ENCODE data around the gene CDH12.
"Not testable (repeated sequence)": the region's sequence is repeated elsewhere in the genome, so short reads cannot be mapped to it uniquely, and the experiment has no call there.

Gene CDH12

DNA sequence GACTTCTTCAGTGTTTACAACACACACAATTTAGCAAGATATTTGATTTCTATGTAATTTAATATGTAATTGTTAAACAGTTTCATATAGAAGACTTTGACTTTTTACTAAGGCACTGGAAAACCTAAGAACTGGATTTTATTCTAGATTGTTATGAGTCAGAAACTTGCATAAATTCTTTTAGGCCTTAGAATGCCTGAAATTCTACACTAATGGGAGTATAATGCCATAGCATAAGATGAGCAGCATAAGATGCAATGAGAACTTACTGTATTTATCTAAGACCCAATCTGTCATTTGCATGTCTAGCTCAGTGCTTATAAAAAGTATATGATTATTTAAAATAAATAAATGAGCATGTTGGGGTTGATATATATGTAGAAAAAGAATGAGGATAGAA lies 285.2 kb downstream of the CDH12 start:
- no peak for DNase-seq (ENCODE audit: low read depth in 2 of 2)

GRCh38 chr5:22560147-22560546 lies 293.0 kb downstream of the CDH12 start:
- no peak for DNase-seq (ENCODE audit: low read depth in 2 of 2)

DNA sequence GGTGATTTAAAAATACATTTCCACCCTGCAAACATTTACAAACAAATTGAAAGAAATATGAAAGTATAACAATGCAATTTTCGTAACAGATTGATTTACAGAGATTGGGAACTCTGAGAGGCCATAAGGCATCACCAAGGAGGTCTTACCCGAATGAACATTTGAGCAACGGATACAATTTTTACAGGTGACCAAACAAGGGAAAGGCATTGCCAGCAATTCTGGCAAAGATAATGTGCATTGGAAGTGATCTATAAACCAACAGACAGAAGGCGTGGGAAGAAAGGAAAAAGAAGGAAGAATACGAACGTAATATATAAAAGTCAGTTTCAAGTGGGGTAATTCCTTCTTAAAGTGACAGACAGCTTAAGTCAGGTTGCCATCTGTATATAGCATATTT lies 295.9 kb downstream of the CDH12 start:
- no peak for DNase-seq (ENCODE audit: low read depth in 2 of 2)

- no peak for DNase-seq (ENCODE audit: low read depth in 2 of 2)
These were observed 298.7 kb downstream of the CDH12 start for GRCh38 chr5:22554475-22554874.

DNA sequence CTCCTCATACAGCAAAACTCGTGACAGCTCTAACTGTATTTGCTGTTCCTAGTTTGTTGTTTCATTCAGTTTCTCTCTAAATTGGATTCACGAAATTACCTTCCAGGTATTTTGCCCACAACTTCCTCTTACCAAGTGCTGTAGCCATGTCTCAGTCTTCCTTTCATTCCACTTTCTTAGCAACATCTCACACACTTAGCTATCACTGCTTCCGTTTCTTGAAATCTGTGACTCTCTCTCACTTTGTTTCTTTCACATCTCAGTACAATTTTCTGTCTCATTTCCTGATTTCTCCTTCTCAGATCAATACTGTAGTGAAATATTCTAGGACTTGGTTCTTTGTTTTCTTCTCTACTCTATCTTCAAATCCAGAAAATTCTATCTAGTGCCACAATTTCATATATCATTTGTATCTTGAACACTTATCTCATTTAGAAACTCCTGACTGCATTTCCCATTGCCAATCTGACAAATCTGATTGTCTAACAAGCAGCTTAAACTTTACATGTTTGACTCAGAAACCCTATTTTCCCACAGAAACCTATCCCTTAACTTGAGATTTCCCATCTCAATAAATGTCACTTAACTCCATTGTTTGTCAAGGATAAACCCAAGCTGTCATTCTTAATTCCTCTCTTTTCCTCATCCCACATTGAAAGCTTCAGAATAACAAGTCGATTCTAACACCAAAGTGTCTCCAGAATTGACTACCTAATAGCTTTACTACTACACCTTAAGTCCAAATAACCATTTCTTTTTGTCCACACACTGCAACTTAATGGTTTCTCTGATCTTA lies 303.1 kb downstream of the CDH12 start:
- no peak for DNase-seq (ENCODE audit: low read depth in 2 of 2)

DNA sequence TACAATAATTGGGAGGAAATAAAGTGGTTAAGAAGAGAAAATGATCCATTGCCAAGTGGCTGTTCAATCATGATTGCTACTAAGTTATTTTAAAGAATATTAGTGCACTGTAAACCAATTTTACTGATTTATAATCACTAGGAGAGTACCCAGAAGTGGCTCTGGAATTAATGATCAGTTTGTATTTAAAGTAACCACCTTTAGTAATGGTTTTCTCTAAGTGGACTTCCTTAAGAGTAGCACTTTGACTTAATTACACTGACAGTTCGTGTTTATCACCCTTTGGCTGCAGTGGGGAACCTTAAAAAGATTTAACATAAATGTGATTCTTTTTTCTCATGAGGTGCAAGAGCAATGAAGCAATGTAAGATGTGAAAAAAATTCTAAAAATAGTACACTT lies 310.8 kb downstream of the CDH12 start:
- DNase-seq (ENCODE audit: low read depth in 2 of 2), result no peak

DNA sequence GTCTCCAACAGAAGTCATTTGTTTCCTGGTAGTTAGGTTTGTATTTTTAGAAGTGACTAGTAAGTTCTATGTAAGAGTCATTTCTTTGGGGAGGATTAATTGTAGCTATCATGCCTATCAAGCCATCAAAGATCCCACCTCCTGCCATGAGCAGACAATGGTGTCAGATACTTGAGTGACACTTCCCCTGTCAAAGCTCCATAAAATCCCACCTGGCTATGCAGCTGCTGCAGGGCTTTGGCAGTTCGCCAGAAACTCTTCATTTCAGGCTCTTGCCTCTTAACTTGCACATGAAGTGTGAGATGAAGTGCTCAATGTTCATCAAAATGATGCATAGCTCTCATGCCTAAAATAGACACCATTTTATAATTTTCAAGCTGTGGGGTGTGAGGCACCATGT lies 312.1 kb downstream of the CDH12 start:
- DNase-seq (ENCODE audit: low read depth in 2 of 2), result no peak

DNA sequence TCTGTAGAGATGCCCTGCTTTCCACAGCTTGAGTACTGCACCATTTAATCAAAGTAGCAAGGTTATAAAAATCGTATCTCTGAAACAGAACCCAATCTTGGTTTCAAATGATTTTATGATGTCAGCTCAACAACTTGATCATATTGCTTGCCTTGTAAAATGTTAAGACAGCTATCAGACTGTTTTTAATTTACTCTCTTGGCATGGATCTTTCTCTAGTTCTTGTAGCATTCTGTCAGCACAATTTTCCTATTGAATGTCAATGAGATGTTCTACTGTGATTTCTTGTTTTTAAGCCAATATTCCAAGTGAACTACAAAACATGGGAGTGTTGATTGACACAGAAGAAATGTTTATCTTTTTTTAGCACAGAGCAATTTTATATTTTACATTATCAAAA lies 313.4 kb downstream of the CDH12 start:
- DNase-seq (ENCODE audit: low read depth in 2 of 2), result no peak

DNA sequence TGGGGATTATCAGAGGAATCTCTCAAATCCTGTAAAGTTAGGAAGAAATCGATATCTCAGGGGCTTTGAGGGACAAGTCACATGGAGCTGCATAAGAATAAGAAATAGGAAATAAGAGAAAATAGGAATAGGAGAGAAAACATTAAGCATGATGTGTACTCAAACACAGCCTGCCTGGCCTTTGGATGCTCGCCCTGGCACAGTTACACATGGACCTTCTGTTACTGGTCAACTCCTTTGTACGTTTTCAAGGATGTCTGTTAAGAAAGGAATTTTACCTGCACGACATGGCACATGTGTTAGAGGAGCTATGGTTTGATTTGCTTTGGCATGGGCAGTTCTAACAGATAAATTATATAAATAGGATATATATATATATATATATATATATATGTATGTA lies 321.2 kb downstream of the CDH12 start:
- no peak for DNase-seq (ENCODE audit: low read depth in 2 of 2)

- no peak for DNase-seq (ENCODE audit: low read depth in 2 of 2)
These were observed 331.6 kb downstream of the CDH12 start for GRCh38 chr5:22521521-22521920.

- not testable (repeated sequence) for DNase-seq (ENCODE audit: low read depth in 2 of 2)
These were observed 336.6 kb downstream of the CDH12 start for GRCh38 chr5:22516497-22516896.

DNA sequence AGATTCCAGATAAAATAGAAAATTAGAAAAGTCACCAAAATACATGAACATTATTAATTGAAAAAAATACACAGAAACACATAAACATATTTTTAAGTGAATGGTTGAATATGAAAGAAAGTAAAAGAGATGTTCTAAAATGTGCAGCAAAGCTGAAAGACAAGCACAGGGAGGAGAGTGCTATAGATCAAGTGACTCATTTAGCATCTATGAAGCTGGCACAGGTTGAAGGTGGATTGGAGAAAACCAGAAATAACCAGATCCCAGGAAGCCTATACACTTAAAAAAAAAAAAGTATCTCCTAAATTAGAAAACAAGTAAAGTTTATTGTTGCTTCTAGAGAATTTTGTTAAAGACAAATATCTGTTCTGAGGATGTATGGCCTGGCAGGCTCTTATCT lies 338.9 kb downstream of the CDH12 start:
- no peak for DNase-seq (ENCODE audit: low read depth in 2 of 2)

- no peak for DNase-seq (ENCODE audit: low read depth in 2 of 2)
These were observed 347.3 kb downstream of the CDH12 start for GRCh38 chr5:22505891-22506290.

GRCh38 chr5:22504411-22504810 lies 348.7 kb downstream of the CDH12 start:
- DNase-seq (ENCODE audit: low read depth in 2 of 2), result no peak

- no peak for DNase-seq (ENCODE audit: low read depth in 2 of 2)
These were observed 352.6 kb downstream of the CDH12 start for GRCh38 chr5:22500556-22500955.

DNA sequence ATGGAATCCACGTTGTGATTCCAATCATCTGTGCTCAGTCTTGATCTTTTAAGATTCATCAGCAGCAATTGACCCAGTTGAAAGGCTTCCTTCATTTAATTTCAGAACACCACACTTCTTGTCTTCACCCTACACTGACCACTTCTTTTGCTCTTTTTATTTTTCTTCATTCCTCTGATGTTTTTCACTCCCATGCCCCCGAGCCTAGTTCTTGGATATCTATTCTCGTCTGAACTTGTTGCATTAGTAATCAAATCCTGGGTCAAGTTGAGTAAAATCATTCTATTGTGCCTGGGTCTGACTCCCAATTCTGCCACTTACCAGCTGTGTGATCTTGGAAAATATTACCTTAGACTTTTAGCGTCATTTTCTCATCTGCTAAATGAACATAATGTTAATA lies 356.5 kb downstream of the CDH12 start:
- no peak for DNase-seq (ENCODE audit: low read depth in 2 of 2)

GRCh38 chr5:22495016-22495720 lies 358.0 kb downstream of the CDH12 start:
- no peak for DNase-seq (ENCODE audit: low read depth in 2 of 2)

DNA sequence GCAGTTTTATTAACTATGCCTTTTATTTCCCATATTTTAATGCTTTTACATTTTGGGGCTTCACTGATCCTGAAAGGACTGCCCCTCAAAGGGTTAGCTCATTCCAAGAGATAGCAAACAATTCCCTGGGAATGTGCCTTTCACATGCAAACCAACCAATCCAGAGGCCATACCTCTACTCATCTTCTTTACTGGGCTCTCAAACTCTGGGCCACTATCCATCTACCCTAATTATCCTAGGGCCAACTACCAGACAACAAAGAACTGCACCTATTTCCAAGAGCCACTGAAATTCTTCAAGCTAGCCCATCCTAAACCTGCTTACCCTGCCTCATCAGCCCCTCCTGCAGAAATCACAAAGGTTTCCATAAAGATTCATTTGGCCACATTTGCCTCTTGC lies 364.7 kb downstream of the CDH12 start:
- no peak for DNase-seq (ENCODE audit: low read depth in 2 of 2)

GRCh38 chr5:22480305-22480704 lies 372.8 kb downstream of the CDH12 start:
- no peak for DNase-seq (ENCODE audit: low read depth in 2 of 2)

DNA sequence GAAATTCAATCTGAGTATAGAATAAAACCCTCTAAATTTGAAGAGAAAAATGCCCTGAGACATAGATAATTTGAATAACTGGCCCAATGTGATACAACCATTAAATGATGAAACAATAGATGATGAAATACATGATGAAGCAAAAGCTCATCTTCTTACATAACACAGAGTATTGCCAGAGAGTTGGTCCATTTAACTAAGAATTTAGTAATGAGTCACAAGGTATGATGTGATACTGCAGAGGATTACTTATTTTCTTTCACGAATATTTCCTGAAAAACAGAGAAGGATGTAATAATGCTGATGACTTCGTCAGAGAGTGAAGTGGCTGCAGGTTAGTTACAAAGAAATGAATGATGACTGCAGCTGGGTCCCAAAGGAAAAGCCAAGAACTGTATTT lies 379.3 kb downstream of the CDH12 start:
- no peak for DNase-seq (ENCODE audit: low read depth in 2 of 2)

DNA sequence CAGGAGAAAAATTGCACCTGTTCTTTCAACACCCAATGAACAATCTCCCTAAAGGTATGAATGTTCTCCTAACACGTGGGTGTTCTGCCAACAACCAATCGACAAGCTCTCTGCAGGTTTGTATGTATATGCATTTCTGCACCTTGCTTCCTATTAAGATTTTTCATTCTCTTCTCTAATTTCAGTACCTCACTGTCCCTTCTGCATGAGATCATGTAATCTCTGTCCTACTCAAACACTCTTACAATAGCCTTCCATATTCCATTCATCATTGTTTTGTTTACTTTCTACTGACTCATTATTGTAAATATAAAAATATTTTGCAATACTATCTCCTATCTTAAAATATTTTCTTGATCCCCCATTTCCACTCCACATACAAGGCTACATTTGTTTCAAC lies 382.0 kb downstream of the CDH12 start:
- no peak for DNase-seq (ENCODE audit: low read depth in 2 of 2)

DNA sequence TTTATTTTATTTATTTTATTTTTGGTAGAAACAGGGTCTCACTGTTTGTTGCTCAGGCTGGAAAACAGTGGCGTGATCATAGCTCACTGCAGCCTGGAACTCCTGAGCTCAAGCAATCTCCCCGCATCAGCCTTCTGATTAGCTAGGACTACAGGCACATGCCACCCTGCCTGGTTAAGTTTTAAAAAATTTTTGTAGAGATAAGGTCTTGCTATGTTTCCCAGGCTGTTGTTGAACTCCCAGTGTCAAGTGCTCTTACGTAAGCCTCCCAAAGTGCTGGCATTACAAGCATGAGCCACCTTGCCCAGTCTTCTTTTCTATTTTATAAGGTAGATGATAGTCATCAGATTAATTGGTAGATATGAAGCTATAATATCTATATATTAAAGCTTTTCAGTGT lies 382.7 kb downstream of the CDH12 start:
- DNase-seq (ENCODE audit: low read depth in 2 of 2), result no peak

DNA sequence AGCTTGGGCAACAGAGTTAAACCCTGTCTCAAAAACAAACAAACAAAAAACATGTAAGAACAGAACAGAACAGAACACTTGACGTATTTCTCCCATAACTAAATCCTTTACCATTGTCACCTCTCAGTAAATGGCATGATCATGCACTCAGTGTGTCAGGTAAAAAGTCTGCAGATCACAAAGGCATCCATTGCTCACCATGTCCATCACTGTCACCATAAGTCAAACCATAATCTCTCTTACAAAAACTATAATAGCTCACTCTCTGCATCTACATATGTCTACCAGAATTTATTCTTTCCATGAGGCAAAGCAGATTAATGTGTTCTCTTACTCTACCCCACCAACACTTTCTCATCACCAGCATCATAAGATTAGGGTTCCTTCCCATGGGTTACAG lies 387.5 kb downstream of the CDH12 start:
- no peak for DNase-seq (ENCODE audit: low read depth in 2 of 2)

- DNase-seq (ENCODE audit: low read depth in 2 of 2), result no peak
These were observed 388.0 kb downstream of the CDH12 start for GRCh38 chr5:22465177-22465576.
